NCI-H82 (cell line): Measurements from ENCODE around the gene MAOA.
"Not testable (repeated sequence)": the region's sequence is repeated elsewhere in the genome, so short reads cannot be mapped to it uniquely, and the experiment has no call there.

Experiments
- DNase-seq: peaks from one replicate; lab custom pipeline; 2025; lab: John Stamatoyannopoulos, UW

Gene MAOA

DNA sequence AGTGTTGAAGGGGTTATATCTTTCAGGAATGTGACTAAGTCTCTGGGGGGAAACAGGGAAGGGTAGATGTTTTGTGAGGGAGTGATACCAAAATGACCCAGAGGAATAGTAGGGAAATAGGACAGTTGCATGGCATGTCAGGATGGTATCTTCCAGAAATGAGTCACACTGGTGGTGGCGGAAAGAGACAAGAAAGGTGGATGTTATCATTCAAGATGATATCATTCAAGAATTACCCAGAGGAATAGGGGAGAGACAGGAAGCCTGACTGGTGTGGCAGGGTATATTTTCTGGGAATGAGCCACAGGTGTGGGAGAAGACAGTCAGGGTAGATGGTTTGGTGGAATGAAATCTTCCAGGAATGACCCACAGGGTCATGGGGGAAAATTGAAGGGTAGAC is 61.1 kb downstream of the MAOA start:
- no peak for DNase-seq

DNA sequence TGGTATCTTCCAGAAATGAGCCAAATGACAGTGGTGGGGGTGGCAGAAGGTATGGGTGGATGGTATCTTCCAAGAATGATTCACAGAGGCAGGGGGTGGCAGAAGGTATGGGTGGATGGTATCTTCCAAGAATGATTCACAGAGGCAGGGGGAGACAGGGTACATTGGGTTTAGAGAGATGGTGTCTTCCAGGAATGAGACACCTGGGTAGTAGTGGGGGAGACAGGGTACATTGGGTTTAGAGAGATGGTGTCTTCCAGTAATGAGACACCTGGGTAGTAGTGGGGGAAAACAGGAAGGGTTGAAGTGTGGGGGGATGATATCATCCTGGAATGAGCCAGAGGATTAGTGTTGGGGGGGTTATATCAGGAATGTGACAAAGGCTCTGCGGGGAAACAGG is 62.0 kb downstream of the MAOA start:
- DNase-seq, result no peak

DNA sequence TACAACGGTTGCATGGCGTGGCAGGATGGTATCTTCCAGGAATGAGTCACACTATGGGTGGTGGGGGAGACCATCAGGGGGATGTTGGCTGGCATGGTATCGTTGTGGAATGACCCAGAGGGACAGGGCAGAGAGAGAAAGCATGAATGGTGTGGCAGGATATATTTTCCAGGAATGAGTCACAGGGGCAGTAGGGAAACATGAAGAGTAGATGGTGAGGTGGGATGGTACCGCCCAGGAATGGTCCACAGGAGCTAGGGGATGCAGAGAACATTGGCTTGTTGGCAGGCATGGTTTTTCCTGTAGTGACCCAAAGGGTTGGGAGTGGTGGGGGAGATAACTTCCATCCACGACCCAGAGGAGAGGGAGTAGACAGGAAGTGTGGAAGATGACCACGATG is 62.4 kb downstream of the MAOA start:
- DNase-seq, result no peak

DNA sequence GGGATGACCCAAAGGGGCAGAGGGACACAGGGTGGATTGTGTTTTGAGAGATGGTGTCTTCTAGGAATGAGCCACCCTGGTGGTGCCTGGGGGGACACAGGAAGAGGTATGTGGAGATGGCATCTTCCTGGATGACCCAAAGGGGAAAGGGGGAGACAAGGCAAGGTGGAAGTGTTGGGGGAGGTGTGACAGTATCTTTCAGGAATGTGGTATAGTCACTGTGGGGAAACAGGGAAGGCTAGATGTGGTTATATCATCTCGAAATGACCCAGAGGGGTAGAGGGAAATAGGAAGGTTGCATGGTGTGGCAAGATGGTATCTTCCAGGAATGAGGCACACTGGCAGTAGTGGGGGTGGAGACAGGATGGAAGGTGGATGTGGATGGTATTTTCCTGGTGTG is 62.9 kb downstream of the MAOA start:
- no peak for DNase-seq

DNA sequence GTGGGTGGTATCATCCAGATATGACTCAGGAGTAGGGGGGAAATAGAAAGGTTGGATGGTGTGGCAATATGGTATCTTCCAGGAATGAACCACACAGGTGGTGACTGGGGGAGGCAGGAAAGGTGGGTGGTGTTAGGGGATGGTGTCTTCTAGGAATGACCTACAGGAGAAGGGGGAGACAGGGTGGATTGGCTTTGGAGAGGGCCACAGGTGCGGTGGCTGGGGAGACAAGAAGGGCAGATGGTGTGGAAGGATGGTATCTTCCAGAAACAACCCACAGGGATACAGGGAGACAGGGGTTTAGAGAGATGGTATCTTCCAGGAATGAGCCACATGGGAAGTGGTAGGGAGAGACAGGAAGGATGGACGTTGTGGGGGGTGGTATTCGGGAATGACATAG is 64.0 kb downstream of the MAOA start:
- DNase-seq, result no peak

DNA sequence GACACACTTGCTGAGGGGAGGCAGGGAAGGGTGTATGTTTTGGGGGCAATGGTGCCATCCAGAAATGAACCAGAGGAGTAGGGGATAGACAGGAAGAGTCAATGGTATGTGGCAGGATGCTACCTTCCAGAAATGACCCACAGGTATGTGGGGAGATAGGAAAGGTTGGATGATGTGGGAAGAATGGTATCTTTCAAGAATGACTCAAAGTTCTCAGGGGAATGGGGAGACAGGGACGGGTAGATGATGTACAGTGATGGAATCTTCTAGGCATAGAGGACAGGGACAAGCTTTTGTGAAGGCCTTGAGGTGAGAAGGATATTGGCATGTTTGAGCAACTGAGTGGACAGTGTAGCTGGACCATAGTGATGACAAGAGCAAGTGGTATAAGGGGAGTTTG is 64.9 kb downstream of the MAOA start:
- DNase-seq, result no peak

DNA sequence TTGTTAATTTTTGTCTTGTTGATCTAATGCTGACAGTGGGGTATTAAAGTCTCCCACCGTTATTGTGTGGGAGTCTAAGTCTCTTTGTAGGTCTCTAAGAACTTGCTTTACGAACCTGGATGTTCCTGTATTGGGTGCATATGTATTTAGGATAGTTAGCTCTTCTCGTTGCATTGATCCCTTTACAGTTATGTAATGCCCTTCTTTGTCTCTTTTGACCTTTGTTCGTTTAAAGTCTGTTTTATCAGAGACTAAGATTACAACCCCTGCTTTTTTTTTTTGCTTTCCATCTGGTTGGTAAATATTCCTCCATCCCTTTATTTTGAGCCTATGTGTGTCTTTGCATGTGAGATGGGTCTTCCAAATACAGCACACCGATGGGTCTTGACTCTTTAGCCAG is 69.1 kb downstream of the MAOA start:
- not testable (repeated sequence) for DNase-seq

DNA sequence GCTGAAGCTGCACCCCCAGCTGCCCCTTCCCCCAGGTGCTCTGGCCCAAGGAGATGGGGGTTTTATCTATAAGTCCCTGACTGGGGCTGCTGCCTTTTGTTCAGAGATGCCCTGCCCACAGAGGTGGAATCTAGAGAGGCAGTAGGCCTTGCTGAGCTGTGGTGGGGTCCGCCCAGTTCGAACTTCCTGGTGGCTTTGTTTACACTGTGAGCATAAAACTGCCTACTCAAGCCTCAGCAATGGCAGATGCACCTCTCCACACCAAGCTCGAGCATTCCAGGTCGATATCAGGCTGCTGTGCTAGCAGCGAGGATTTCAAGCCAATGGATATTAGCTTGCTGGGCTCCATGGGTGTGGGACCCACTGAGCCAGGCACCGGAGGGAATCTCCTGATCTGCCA is 71.2 kb downstream of the MAOA start:
- DNase-seq, result not testable (repeated sequence)

DNA sequence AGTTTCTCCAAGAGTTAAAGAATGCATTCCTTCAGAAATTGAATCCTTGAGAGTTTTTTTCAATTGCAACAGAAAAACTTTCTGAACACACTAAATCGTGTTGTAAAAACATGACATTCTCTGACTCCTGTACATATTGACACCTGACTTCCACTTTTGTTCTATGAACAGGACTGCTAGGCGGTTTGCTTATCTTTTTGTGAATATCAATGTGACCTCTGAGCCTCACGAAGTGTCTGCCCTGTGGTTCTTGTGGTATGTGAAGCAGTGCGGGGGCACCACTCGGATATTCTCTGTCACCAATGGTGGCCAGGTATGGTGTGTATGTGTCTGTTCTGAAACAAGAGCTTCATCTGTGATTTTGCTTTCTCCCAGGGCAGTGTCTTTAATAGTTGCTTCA is 71.9 kb downstream of the MAOA start:
- no peak for DNase-seq

DNA sequence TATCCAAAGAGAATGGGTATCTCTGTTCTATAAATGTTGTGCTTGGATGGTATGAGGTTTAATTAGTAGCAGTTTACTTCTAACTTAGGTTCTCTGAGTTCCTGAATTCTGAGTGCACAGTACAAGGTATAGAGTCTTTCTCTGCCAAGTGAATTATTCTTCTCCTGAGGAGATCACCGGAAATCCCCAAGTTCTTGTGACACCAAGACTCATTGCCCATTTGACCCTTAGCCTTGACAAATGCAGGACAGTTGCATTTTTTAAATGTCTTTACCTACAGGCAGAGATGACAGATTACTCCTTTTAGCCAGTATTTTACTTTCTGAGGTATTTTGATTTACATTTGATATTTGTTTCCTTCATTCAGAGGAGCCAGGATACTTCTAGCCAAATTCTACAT is 72.9 kb downstream of the MAOA start:
- no peak for DNase-seq

DNA sequence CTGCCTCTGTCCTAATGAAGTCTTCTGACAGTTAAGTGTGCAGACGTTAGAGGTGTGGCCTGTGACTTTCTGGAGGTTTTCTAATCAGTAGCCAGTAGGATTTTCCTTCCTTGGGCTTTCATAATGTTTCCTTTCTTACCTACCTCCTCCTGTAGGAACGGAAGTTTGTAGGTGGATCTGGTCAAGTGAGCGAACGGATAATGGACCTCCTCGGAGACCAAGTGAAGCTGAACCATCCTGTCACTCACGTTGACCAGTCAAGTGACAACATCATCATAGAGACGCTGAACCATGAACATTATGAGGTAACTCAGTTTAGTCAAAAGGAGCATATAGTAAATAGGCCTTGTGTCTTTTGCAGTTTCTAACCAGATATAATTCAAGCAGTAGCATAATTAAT is 75.0 kb downstream of the MAOA start:
- no peak for DNase-seq

DNA sequence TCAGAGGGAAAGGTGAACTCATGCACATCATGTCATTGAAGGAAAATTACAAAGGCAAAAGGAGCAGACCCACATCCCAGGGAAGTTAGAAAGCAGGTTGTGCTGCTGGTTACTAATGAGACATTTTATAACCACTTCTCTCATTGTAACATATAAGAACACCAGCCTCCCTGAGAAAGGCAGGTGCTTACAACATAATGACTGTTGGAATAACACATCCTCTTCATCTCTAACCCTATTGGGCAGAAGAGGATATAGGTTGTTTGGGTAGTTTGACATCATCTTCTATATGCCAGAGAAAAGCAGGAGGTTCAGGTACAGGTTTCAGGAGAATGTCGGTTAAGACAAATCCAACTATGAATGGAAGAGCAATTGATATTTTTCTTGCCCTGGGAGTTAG is 77.6 kb downstream of the MAOA start:
- no peak for DNase-seq

DNA sequence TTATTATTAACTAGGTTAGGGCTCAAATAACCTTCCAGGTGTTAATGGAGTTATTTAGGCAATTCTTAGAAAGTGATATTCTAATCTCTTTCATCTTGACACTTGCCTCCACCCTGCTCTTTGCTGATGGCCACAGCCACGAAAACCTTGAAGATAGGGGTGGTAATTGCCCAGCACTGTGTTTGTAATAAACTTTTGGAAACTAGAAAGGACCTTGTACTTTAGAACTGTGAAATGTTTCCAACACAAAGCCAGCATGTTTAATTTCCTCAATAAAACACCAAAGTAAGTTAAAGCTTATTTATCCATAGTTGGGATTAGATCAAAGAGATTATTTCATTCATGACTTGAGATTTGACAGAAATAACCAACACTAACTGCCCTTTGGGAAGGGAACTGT is 78.3 kb downstream of the MAOA start:
- no peak for DNase-seq

DNA sequence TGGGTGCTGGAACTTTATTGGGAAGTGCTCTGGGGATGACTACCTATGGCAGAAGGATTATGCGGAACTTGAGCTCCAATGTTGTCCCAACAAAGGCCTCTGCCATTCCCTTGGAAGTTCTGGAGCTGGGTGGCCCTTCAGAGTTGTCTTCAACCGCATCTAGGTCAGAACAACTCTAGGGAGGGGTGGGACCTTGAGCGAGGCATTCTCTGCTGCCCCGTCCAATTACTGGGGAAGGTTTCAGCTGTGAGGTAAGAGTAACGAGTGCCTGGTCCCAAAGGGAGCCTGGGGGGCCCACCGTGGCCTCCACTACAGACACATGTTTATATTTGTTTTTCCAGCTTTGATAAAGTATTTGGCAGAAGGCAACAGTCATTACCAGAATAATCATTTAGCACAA is 79.4 kb downstream of the MAOA start:
- no peak for DNase-seq

DNA sequence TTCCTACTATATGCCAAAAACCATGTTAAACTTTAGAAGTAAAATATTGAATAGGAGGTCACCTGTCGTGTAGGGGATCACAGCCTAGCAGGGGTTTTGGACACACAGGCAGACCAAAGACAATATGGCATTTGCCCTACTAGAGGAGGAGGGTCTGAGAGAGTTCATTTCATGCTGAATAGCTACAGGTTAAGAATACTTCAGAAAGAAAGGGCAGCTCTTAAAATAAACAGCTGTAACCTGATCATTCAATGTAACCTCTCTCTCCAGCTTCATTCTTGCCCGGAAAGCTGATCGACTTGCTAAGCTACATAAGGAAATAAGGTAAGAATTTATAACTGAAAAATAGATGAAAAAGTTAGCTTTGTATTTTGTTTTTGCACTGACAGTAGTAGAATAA is 79.9 kb downstream of the MAOA start:
- no peak for DNase-seq

DNA sequence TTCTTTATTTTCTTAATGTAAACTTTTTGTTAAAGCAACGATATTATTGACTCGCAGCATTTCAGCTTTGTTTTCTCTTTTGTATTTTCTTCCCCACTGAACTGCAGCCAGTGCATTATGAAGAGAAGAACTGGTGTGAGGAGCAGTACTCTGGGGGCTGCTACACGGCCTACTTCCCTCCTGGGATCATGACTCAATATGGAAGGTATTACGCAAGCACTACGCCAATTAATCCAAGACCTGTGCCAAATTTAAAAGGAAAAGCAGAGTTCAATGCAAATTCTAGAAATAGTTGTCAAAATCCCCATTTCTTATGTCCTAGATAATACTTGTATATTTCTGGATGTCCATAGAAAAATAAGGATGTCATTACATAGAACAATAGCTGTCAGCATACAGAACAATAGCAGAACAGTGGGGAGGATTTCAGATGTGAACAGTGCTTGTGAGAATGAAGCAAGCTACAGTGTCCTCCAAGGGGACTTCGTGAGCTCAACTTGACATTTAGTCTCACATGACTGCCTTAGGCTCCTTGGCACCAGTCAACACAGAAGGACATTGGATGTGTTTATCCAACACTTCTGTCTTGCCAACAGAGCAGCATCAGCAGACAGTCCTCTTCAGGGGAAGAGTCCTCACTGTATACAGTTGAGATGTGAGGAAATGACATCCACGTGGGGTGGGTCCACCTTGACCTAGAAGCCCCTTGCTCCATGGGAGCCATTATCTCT is 85.9 kb downstream of the MAOA start:
- DNase-seq, result no peak

DNA sequence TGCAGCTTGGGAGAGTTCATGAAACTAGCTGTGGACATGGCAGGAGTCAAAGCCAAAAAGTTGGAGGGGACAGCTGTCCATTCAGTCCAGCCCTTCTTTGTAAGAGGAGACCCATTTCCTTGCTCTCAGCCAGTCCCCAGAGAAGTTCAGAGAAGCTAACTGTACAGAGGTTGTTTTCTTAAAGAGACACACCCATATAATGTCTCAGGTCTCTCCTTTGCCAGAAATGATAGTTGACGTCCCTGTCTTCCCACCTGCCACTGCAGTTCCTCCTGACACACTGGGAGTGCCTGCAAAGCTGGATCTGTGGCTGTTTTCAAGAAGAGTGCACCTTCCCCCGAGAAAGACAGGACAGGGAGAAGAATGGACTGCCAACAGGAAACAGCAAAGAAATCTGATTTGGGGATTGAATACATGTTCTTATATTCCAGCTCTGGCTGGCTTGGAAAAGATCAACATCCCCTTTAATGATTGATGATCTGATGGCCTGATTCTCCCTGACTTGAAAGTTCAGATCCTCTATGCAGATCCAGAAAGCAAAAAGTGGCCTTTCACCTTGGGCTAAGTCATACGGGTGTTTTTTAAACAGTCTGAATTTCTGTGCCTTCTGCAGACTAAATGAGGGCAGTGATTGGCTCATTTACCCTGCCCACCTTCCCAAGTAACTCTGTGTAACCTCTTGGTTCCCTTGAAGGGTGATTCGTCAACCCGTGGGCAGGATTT is 87.2 kb downstream of the MAOA start:
- no peak for DNase-seq

DNA sequence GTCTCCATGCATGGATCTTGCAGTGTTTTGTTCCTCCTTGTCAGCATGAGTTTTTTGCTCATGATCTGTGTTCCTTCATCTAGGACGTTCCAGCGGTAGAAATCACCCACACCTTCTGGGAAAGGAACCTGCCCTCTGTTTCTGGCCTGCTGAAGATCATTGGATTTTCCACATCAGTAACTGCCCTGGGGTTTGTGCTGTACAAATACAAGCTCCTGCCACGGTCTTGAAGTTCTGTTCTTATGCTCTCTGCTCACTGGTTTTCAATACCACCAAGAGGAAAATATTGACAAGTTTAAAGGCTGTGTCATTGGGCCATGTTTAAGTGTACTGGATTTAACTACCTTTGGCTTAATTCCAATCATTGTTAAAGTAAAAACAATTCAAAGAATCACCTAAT is 88.2 kb downstream of the MAOA start:
- DNase-seq, result no peak

DNA sequence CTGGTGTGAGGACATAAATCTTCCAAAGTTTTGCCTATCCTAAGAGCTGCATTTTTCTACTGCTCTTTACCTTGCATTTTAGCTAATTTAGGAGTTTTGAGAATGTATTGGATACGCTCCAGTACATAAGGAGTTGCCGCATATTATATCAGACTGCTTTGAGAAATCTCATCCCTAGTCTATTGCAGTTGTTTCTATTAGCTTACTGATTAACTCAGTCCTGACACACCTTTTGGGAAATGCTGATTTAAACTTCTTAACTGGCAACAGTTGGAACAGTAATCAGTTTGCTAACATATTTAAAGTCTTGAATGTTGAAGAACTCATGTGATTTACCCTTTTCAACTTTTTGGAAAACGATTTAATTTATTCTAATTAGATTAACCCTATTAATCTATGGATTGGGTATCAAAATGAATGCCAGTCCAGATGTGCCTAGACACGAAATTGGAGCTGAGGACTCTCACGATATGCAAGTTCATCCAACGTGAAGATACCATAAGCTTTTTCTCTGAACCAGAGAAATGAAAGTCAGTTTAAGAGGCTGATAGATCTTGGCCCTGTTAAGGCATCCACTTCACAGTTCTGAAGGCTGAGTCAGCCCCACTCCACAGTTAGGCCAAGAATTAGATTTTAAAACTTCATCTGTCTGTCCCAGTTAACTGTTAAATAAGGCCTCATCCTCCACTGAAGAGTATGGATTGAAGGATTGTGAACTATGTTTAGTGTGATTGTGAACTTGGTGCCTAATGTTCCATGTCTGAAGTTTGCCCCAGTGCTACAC is 90.0 kb downstream of the MAOA start:
- no peak for DNase-seq

DNA sequence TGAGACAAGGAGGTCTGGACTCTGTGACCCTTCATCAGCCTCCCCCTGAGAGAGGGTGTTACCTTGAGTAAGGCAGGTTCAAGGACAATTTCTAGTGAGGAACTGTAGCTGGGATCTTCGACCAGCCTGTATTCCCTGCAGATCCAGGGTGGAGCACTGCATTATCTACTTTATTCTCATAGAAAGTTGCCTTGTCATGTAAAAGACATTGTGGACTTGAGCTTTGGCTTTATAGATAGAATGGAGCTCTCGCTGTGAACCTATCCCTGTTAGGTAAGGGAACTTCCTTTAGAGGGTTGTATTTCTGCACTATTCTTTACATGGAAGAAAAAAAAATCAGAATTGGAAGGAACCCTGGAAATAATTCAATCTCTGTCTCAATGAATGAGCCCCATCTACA is 91.4 kb downstream of the MAOA start:
- DNase-seq, result no peak

DNA sequence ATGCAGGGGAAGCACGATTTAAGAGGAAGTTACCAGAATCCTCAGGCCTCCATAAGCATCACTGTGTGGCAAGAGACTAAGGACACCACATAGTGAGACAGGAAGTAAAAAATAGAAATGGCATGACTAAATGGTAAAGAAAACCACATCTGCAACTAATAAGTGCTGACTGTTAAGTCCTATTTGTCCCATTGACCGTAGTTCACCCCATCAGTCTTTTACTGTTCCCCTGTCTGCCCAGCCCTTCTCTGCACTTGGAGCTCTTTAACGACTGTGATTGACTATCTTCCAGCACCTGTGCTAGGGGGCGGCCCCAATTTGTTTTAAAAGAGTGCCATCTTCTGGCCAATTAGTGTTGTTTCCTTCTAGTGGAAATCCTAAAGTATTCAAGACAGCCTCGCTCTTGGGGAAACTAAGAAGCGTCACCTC is 94.2 kb downstream of the MAOA start:
- DNase-seq, result peak; percentile 83

DNA sequence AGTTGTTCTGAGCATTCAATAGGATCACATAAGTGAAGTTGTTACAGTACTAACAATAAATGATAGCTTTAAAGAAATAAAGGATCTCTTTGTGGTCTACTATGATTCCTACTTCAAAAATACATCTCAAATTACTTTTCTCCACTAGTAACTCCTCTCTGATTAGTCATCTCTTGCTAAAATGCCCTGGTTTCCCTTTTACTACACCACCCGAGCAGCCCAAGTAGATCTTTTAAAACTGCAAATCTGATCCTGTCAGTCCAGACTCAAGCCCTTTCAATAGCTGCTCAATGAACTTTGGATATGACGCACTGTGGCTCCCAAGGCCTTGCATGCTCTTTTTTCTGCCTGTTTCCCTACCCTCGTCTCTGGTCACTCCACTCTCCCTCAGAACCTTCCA is 97.5 kb downstream of the MAOA start:
- DNase-seq, result no peak

DNA sequence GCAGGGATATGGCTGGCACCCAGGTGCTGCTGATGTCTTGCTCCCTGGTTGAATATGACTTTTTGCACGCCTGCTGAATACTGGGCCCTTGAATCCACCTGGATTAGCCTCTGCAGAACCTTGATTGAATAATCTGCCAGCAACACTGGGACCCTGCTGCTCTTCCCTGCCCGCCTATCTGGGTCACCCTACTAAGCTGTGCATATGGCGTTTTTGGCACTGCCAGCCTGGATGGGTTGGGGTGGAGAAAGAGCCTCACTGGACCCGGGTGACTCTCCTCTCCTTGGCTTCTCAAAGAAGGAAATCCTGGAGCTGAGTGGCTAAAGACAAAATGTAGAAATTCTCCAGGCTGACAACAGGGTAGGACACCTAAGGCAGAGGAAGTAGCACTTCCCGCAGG is 100.0 kb downstream of the MAOA start:
- DNase-seq, result no peak
